Adrenal gland (tissue), 12 donors: ENCODE measurements around the gene PTPDC1. TPM values are rescaled to one million over a fixed set of nuclear protein-coding genes. Genes with fewer than 3 reads are reported as not detected.
"Not testable (repeated sequence)": the region's sequence is repeated elsewhere in the genome, so short reads cannot be mapped to it uniquely, and the experiment has no call there.

Experiments
- DNase-seq, 7 donors: peaks; one replicate each; pipeline ENCODE4 v3.0.0-alpha.2; 2019 to 2020
- H3K27ac ChIP-seq, 5 donors: fragments of 200-600 bp; sonication (generic) in 4 of 5; 1 replicate in 3 of 5; 2 replicates in 2 of 5; pipeline versions ENCODE4 v1.5.1 to v1.8.0; 2016 to 2020; ENCODE audit warnings: mild to moderate bottlenecking in 1 of 5
- H3K27me3 ChIP-seq: fragments of 200-600 bp; 2 replicates; pipeline ENCODE4 v1.8.0; 2021
- H3K36me3 ChIP-seq, 2 donors: fragments of 200-600 bp; replicated peaks in 1 of 2; 1 replicate in 1 of 2; 2 replicates in 1 of 2; pipeline versions ENCODE4 v1.5.1 to v1.8.0; 2018 to 2022
- H3K4me1 ChIP-seq, 2 donors: fragments of 200-600 bp; replicated peaks in 1 of 2; 1 replicate in 1 of 2; 2 replicates in 1 of 2; pipeline versions ENCODE4 v1.5.1 to v1.8.0; 2018 to 2021
- H3K4me3 ChIP-seq, 4 donors: fragments of 200-600 bp; sonication (generic) in 3 of 4; one replicate each; pipeline ENCODE4 v1.5.1; 2016 to 2018
- H3K9me3 ChIP-seq, 3 donors: fragments of 200-600 bp; sonication (generic) in 1 of 3; replicated peaks in 1 of 3; 1 replicate in 2 of 3; 2 replicates in 1 of 3; pipeline versions ENCODE4 v1.5.1 to v1.8.0; 2016 to 2021
- CTCF ChIP-seq, 6 experiments: fragments of 450-650 bp in 4 of 6; fragments of 200-600 bp in 2 of 6; sonication (generic) in 1 of 6; IDR thresholded peaks; 1 replicate in 5 of 6; 2 replicates in 1 of 6; pipeline versions ENCODE4 v1.5.1 to v1.8.0; 2016 to 2021; ENCODE audit warnings: antibody characterized with exemption in 6 of 6, mild to moderate bottlenecking in 2 of 6, moderate library complexity in 1 of 6
- POLR2A ChIP-seq, 2 donors: fragments of 450-650 bp; IDR thresholded peaks; one replicate each; pipeline ENCODE4 v1.6.1; 2017; ENCODE audit warnings: antibody characterized with exemption in 2 of 2, mild to moderate bottlenecking in 2 of 2, moderate library complexity in 1 of 2
- WGBS, 4 donors: extraction: QIAGEN DNeasy Blood & Tissue Kit in 2 of 4; methylation state at CpG; one replicate each; pipeline versions ENCODE4 v1.1.5 to v1.1.7; 2013 to 2017; 5-methylcytosine and 5-hydroxymethylcytosine counted together
- intact Hi-C, 2 donors: fragments of 100-400 bp; cut with DNase I; formaldehyde crosslinking; loops; one replicate each; pipeline versions ENCODE4 v1.14.1 to v1.15.0; 2022 to 2023
- polyA plus RNA-seq, 3 donors: library from polyadenylated mRNA; stranded (reverse); fragments of 200-250 nt in 2 of 3; fragments of 350-450 nt in 1 of 3; fragmentation: Illumina TruSeq in 1 of 3; extraction: RNeasy Lipid Tissue Mini Kit (QIAGEN cat#74804) in 1 of 3; gene quantifications; one replicate each; pipeline ENCODE4 v1.2.3, GENCODE V29; 2013 to 2014
- total RNA-seq, 9 donors: library from RNA; depleted of rRNA in 4 of 9; stranded (reverse); fragments of >200 nt in 4 of 9; fragments of 120-200 nt in 1 of 9; fragmentation: NEBNext Ultra II Directional in 1 of 9; extraction: Animal tissue kit (Norgen Biotek cat#: 25700) in 1 of 9; gene quantifications; one replicate each; pipeline versions ENCODE4 v1.1.0 to v1.2.4, GENCODE V29; 2013 to 2023
- donor health status: healthy with polysubstance abuse.
- donor health status: Bipolar disorder and iron deficiency.
- donor health status: DM: yes; HTN: yes; CAD: no.
- donor health status: DM: no; HTN: no; CAD: no.
- donor health status: DM: no; HTN: no; CAD: no.
- donor health status: DM: yes; HTN: yes; CAD: no.

The PTPDC1 gene
- total and polyA plus RNA-seq, 12 donors = 5.1 to 19.4 (median 9.4) TPM

GRCh38 chr9:94111446-94111845 lies 27.2 kb downstream of the PTPDC1 start:
- Histone ChIP-seq H3K4me1 (no peaks in the 10 kb centered on the region), H3K9me3 (no peaks in the 10 kb centered on the region), H3K36me3 (no peaks in the 10 kb centered on the region), H3K27me3 (no peaks in the 10 kb centered on the region), H3K27ac (no peak overlapping the region), H3K4me3 (no peak overlapping the region)
- DNase-seq = no peak
- intact Hi-C loops = no loop called here
- WGBS, 4 donors = 68 to 79% (median 74%) methylated on average over 2 of the region's 2 CpGs
- TF ChIP-seq CTCF (IDR thresholded peaks at IDR 0.05) (no peak), POLR2A (IDR thresholded peaks at IDR 0.05) (no peak)

- Histone ChIP-seq H3K27ac (no peak overlapping the region), H3K4me1 (no peaks in the 10 kb centered on the region), H3K4me3 (no peak overlapping the region), H3K9me3 (no peaks in the 10 kb centered on the region), H3K36me3 (no peaks in the 10 kb centered on the region), H3K27me3 (no peaks in the 10 kb centered on the region)
- 90 to 93% (median 92%) methylated on average over 8 of the region's 8 CpGs for WGBS, 4 donors
- DNase-seq = no peak
- TF ChIP-seq CTCF (IDR thresholded peaks at IDR 0.05) (no peak), POLR2A (IDR thresholded peaks at IDR 0.05) (no peak)
- intact Hi-C loops = no loop called here
Measured at GRCh38 chr9:94112716-94113465, 28.6 kb downstream of the PTPDC1 start.

- H3K4me1 ChIP-seq, DNase-seq, H3K36me3 ChIP-seq, H3K27ac ChIP-seq, H3K9me3 ChIP-seq, intact Hi-C loops, H3K4me3 ChIP-seq, H3K27me3 ChIP-seq: not testable (repeated sequence)
- WGBS, 4 donors = 88 to 98% (median 93%) methylated on average over 7 of the region's 7 CpGs
Measured at GRCh38 chr9:94120088-94120487, 35.8 kb downstream of the PTPDC1 start.

- 95 to 97% (median 96%) methylated on average over 2 to 5 of the region's 5 CpGs for WGBS, 4 donors
- H3K4me1 ChIP-seq = no peaks in the 10 kb centered on the region
- no peak for TF ChIP-seq CTCF (IDR thresholded peaks at IDR 0.05)
- no peak for TF ChIP-seq POLR2A (IDR thresholded peaks at IDR 0.05)
- no peak for DNase-seq
- H3K27ac ChIP-seq = no peak overlapping the region
- no peaks in the 10 kb centered on the region for H3K9me3 ChIP-seq
- H3K27me3 ChIP-seq = no peaks in the 10 kb centered on the region
- H3K4me3 ChIP-seq = no peak overlapping the region
- H3K36me3 ChIP-seq = no peaks in the 10 kb centered on the region
- intact Hi-C loops = no loop called here
Measured at GRCh38 chr9:94120854-94121376, 36.7 kb downstream of the PTPDC1 start.

- 93 to 100% (median 98%) methylated on average over 1 of the region's 1 CpG for WGBS, 4 donors
- H3K4me1 ChIP-seq = no peaks in the 10 kb centered on the region
- H3K27me3 ChIP-seq = no peaks in the 10 kb centered on the region
- H3K9me3 ChIP-seq = peaks cover 0 to 9% (median 7%) of the 10 kb centered on the region in 3 donors
- TF ChIP-seq POLR2A (IDR thresholded peaks at IDR 0.05) = no peak
- TF ChIP-seq CTCF (IDR thresholded peaks at IDR 0.05) = no peak
- intact Hi-C loops = no loop called here
- no peak overlapping the region for H3K4me3 ChIP-seq
- H3K27ac ChIP-seq = no peak overlapping the region
- no peaks in the 10 kb centered on the region for H3K36me3 ChIP-seq
- DNase-seq = no peak
Measured at GRCh38 chr9:94126844-94127243, 42.6 kb downstream of the PTPDC1 start.
